Right cardiac atrium (tissue), 5 donors: Measurements from ENCODE around the gene SERPINB8. TPM values are rescaled to one million over a fixed set of nuclear protein-coding genes. Genes with fewer than 3 reads are reported as not detected.

Experiments used
- ATAC-seq, 2 donors: fragments of 200-7000 bp; cut with Tn5 transposase; one replicate each; pipeline versions ENCODE4 v1.8.0 to v1.9.1; 2020; ENCODE audit warnings: moderate library complexity in 2 of 2, mild to moderate bottlenecking in 1 of 2
- DNase-seq, 3 donors: peaks; one replicate each; pipeline ENCODE4 v3.0.0-alpha.2; 2020
- H3K27ac ChIP-seq: one replicate; pipeline ENCODE4 v1.5.1; 2013; ENCODE audit warnings: mild to moderate bottlenecking, low read length, control low read depth, moderate library complexity
- H3K27me3 ChIP-seq: one replicate; pipeline ENCODE4 v1.6.1; 2013; ENCODE audit not compliant: control insufficient read depth, insufficient read depth
- H3K4me1 ChIP-seq: one replicate; pipeline ENCODE4 v1.6.1; 2013; ENCODE audit warnings: low read length; ENCODE audit not compliant: control insufficient read depth, insufficient read depth
- H3K4me3 ChIP-seq: one replicate; pipeline ENCODE4 v1.5.1; 2013; ENCODE audit warnings: low read length, control low read depth
- H3K9me3 ChIP-seq: one replicate; pipeline ENCODE4 v1.6.1; 2013; ENCODE audit warnings: low read length; ENCODE audit not compliant: control insufficient read depth
- WGBS: extraction: QIAGEN DNeasy Blood & Tissue Kit; methylation state at CpG from one replicate; pipeline ENCODE4 v1.1.7; 2013; 5-methylcytosine and 5-hydroxymethylcytosine counted together
- intact Hi-C, 4 donors: fragments of 100-400 bp; cut with DNase I; formaldehyde crosslinking; loops; one replicate each; pipeline versions ENCODE4 v1.11.0 to v1.14.0; 2022 to 2023
- polyA plus RNA-seq: library from polyadenylated mRNA; stranded (reverse); fragments of 200-250 nt; gene quantifications from one replicate; pipeline ENCODE4 v1.2.3, GENCODE V29; 2013
- total RNA-seq, 4 donors: library from RNA; stranded (reverse); fragmentation: NEBNext Ultra II Directional; extraction: Animal tissue kit (Norgen Biotek cat#: 25700); gene quantifications; one replicate each; pipeline ENCODE4 v1.2.1, GENCODE V29; 2021
- donor health status: healthy with polysubstance abuse.
- donor health status: DM: no; HTN: yes; CAD: no.
- donor health status: DM: no; HTN: no; CAD: no.
- donor health status: DM: no; HTN: yes; CAD: no; lungs with severe emphysema.
- donor health status: DM: yes; HTN: yes; CAD: no.

The SERPINB8 gene
- total and polyA plus RNA-seq, 5 donors: 1.9 to 9.6 (median 5.5) TPM

GRCh38 chr18:64019922-64020756, 50.3 kb downstream of the SERPINB8 start:
- Histone ChIP-seq H3K27ac (no peak overlapping the region), H3K4me3 (no peak overlapping the region), H3K27me3 (no peaks in the 10 kb centered on the region), H3K9me3 (no peaks in the 10 kb centered on the region), H3K4me1 (no peaks in the 10 kb centered on the region)
- ATAC-seq (no peak), DNase-seq (no peak)
- intact Hi-C loops: no loop called here
- WGBS: 73% methylated on average over 3 of the region's 3 CpGs

- peak in 2 of 3 donors; percentile 37 to 44 for DNase-seq
- intact Hi-C loops: no loop called here
- Histone ChIP-seq H3K4me1 (peaks cover 1% of the 10 kb centered on the region), H3K4me3 (no peak overlapping the region), H3K27me3 (no peaks in the 10 kb centered on the region), H3K27ac (no peak overlapping the region), H3K9me3 (no peaks in the 10 kb centered on the region)
- 94% methylated on average over 20 of the region's 20 CpGs for WGBS
- ATAC-seq: no peak
Observed at GRCh38 chr18:64026350-64026749, 56.5 kb downstream of the SERPINB8 start.

GRCh38 chr18:64027931-64028695, 58.2 kb downstream of the SERPINB8 start:
- H3K27ac ChIP-seq: no peak overlapping the region
- DNase-seq: no peak
- ATAC-seq: no peak
- intact Hi-C loops: no loop called here
- 71% methylated on average over 4 of the region's 4 CpGs for WGBS
- no peaks in the 10 kb centered on the region for H3K9me3 ChIP-seq
- H3K27me3 ChIP-seq: no peaks in the 10 kb centered on the region
- no peak overlapping the region for H3K4me3 ChIP-seq
- peaks cover 1% of the 10 kb centered on the region for H3K4me1 ChIP-seq

GRCh38 chr18:64029096-64029495, 59.2 kb downstream of the SERPINB8 start:
- ATAC-seq (no peak), DNase-seq (no peak)
- Histone ChIP-seq H3K4me3 (no peak overlapping the region), H3K27ac (no peak overlapping the region), H3K27me3 (no peaks in the 10 kb centered on the region), H3K9me3 (no peaks in the 10 kb centered on the region), H3K4me1 (peaks cover 1% of the 10 kb centered on the region)
- intact Hi-C loops: no loop called here
- 96% methylated on average over 1 of the region's 1 CpG for WGBS

GRCh38 chr18:64031411-64031810, 61.5 kb downstream of the SERPINB8 start:
- Histone ChIP-seq H3K27me3 (no peaks in the 10 kb centered on the region), H3K9me3 (no peaks in the 10 kb centered on the region), H3K4me1 (peaks cover 1% of the 10 kb centered on the region), H3K27ac (no peak overlapping the region), H3K4me3 (no peak overlapping the region)
- ATAC-seq (no peak), DNase-seq (no peak)
- intact Hi-C loops: no loop called here
- WGBS: 65% methylated on average over 3 of the region's 3 CpGs

- Histone ChIP-seq H3K27me3 (no peaks in the 10 kb centered on the region), H3K4me3 (no peak overlapping the region), H3K27ac (no peak overlapping the region), H3K4me1 (peaks cover 1% of the 10 kb centered on the region), H3K9me3 (no peaks in the 10 kb centered on the region)
- DNase-seq (no peak), ATAC-seq (peak in 1 of 2 donors; percentile 14)
- WGBS: 43% methylated on average over 6 of the region's 6 CpGs
- intact Hi-C loops: no loop called here
Observed at GRCh38 chr18:64032312-64032711, 62.4 kb downstream of the SERPINB8 start.

GRCh38 chr18:64037812-64038414, 68.0 kb downstream of the SERPINB8 start:
- no peak overlapping the region for H3K4me3 ChIP-seq
- intact Hi-C loops: no loop called here
- H3K9me3 ChIP-seq: no peaks in the 10 kb centered on the region
- no peaks in the 10 kb centered on the region for H3K27me3 ChIP-seq
- H3K4me1 ChIP-seq: no peaks in the 10 kb centered on the region
- 20% methylated on average over 3 of the region's 3 CpGs for WGBS
- no peak for ATAC-seq
- no peak for DNase-seq
- H3K27ac ChIP-seq: no peak overlapping the region

Other genes with a start within 250 kb of the SERPINB8 start
- gene SERPINB7, start 194.7 kb upstream of the SERPINB8 start, total RNA-seq: not detected
- not detected for gene SERPINB7, start 194.7 kb upstream of the SERPINB8 start, polyA plus RNA-seq
- not detected for gene SERPINB2, start 82.4 kb upstream of the SERPINB8 start, total RNA-seq
- gene SERPINB2, start 82.4 kb upstream of the SERPINB8 start, polyA plus RNA-seq: not detected
- gene SERPINB10, start 62.1 kb upstream of the SERPINB8 start, total RNA-seq: not detected
- gene SERPINB10, start 62.1 kb upstream of the SERPINB8 start, polyA plus RNA-seq: not detected
- gene HMSD, start 20.8 kb upstream of the SERPINB8 start, total RNA-seq: 1 to 10 TPM in 2 of 4 donors, not detected in 2; 1.1 TPM
- 0.20 TPM for gene HMSD, start 20.8 kb upstream of the SERPINB8 start, polyA plus RNA-seq
- gene LINC00305, start 179.0 kb downstream of the SERPINB8 start, total RNA-seq: not detected
- not detected for gene LINC00305, start 179.0 kb downstream of the SERPINB8 start, polyA plus RNA-seq